Activated CD4-positive, alpha-beta T cell treated with anti-CD3 and anti-CD28 coated beads, Interleukin-2, amount 50 U/mL, for 16 hours (primary cell): ENCODE results near the gene SLC9B1.

Experiments used
- DNase-seq: peaks from one replicate; pipeline ENCODE4 v3.0.0-alpha.2; 2020

SLC9B1 gene, protein sequence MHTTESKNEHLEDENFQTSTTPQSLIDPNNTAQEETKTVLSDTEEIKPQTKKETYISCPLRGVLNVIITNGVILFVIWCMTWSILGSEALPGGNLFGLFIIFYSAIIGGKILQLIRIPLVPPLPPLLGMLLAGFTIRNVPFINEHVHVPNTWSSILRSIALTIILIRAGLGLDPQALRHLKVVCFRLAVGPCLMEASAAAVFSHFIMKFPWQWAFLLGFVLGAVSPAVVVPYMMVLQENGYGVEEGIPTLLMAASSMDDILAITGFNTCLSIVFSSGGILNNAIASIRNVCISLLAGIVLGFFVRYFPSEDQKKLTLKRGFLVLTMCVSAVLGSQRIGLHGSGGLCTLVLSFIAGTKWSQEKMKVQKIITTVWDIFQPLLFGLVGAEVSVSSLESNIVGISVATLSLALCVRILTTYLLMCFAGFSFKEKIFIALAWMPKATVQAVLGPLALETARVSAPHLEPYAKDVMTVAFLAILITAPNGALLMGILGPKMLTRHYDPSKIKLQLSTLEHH

DNA sequence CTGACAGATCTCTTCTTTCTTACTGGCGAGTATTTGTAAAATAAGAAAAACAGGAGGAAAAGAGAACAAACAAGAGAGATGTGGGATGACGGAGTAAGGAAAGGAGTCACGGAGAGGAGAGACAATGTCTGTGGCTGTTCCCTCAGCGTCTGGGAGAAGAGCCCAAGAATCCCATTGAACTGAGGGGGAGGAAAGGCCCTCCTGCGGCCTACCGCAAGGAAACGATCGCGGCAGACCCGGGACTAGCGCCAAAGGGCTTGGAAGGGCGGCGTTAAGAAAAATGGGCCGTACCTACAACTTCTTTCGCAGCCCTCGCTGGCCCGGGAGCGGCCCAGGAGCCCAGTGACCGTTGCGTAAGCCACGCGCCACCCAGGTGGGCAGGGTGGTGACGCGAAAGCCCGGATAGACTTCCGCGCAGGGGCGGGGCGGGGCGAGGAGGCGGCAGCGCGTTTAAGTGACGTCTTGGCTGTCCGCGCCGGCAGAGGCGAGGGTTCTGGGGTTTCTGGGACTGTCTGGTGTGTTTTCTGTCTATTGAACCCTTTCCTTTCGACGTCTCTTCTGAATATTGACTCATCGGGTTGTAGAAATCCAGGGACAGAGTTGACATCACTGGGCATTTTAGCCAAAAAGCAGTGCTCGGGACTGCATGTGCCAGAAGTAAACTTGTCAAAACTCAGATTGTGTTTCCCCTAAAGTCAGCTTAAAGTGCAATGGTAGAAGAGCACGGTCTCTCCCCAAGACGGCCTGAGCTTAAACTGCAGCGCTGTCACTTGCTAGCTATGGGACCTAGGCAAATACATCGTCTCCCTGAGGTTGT, at the start of gene SLC9B1:
SLC9B1 (minus strand) TSS at position 398 of the 817 bp plus-strand sequence. CDS start 27,994 bp downstream, outside the sequence.
- peak; percentile 95 for DNase-seq

DNA sequence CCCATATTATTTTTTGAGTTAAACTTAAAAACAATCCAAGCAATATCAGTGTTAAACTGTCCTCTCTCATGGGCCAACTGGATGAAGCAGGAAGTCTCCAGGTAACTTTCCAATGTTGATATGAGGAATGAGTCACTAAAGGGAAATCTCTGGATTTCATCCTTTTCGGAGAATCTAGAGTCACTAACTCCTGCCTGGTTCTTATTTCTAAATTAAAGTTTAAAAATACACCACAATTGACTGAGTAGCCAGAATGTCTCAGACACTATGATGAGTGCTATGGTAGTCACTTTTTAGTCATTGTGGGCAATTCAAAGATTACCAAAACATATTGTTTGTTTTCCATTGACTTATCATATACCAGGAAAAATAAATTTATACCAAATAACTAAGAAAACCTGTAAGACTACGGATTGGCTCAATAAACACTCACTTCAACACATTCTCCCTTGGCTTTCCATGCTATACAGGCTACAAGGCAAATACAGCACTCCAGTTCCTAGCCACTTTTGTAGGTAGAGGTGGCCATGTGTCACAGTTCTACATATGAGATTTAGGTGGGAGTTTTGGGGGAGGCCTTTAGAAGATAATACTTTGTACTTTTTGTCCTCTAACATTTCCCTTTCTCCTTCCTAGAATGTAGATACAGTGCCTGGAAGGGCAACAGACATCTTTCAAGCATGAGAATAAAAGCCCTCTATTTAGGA, 48.5 kb upstream of the SLC9B1 start:
- no peak for DNase-seq

DNA sequence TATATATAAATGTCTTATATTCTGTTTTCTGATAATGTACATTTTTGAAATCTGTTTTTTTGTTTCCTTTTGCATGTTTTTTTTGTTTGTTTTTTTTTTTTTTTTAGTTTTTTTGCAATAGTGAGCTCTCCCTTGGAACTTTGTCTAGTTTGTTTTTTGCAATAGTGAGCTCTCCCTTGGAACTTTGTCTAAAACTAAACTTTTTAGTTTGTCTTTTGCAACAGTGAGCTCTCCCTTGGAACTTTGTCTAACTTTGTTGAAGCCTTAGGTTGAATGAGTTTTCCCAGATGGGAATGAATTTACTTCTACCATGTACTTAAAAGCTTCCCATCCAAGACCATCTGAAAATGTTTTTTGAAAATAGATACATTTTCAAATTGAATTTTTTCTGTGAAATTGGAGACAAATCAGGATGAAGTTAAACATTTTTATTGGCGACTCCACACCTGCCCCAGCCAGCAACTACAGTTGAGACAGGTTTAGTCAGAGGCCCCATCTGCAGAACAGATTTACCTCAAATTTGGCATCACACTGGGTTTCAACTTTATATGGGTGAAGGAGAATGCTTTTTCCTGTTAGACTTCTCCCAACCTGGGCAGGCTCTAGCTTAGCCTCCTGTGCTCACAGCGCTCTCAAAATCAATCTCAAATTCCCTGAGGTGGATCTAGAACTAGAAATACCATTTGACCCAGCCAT, 41.1 kb upstream of the SLC9B1 start:
- no peak for DNase-seq

DNA sequence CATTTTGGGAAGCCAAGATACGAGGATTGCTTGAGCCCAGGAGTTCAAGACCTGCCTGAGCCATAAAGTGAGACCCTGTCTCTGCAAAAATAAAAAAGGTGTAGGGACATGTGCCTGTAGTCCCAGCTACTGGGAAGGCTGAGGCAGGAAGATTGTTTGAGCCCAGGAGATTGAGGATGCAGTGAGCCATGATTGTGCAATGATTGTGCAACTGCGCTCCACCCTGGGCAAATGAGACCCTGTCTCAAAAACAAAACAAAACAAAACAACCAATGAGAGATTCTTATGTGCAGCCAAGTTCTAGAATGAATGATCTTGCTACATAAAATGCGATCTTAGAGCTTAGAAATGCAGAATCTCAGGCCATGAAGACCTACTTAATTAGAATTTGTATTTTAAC, 34.5 kb upstream of the SLC9B1 start:
- DNase-seq, result no peak

DNA sequence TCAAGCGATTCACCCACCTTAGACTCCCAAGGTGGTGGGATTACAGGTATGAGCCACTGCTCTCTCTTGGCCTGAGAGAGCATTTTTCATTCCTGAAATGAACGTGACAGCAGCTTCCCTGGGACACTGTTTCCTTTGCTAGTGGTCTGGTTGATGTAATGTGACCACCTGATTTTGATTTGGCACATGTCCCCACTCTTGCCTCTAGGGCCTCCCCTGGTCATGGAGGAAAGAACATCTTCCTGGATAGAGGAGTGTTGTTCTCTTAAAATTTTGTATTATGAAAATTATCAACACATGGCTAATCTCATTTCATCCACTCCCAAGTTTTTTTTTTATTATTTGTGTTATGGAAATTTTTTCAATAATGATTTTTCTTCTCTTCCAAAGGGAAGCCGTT, 33.3 kb upstream of the SLC9B1 start:
- DNase-seq, result no peak

DNA sequence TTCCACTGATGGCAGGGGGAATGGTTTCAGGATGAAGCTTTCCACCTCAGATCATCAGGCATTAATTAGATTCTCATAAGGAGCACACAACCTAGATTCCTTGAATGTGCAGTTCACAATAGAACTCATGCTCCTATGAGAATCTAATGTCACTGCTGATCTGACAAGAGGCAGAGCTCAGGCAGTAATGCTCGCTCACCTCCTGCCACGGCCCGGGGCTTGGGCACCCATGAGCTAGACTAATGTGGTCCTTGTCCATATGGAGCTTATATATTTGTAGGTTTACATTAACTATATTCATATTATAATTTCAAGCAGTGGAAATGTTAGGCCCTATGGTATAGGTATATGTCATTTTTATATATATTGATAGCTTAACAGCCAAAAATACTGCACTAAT, 32.6 kb upstream of the SLC9B1 start:
- DNase-seq, result no peak

DNA sequence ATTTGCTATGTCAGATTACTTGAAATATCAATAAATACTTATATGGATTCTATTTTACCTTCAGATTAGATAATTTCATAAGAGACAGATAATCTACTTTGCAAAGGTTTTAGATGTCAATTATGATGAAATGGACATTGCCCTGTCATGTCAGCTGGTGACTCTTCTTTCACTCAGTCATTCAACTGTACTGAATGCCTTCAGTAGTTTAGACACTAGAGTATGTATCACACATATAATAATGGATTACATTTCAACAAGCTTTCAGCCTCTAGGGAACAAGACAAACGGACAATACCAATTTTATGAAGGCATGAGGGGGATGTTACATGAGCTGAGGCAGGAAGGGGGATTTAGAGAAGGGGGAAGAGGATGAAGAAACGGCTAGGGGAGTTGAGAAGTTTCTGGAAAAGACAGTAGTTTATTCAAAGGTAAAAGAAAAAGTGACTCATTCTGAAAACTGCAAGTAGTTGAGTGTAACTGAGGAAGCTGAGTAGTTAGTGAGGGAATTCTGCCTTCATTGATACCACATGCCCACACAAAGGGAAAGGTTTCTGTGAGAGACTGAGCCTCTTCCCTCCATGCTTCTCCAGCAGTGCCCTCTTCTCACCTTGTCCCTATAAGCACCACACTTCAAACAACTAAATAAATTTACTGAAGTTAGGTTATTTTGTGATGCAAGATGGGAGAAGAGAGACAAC, 31.4 kb upstream of the SLC9B1 start:
- no peak for DNase-seq

DNA sequence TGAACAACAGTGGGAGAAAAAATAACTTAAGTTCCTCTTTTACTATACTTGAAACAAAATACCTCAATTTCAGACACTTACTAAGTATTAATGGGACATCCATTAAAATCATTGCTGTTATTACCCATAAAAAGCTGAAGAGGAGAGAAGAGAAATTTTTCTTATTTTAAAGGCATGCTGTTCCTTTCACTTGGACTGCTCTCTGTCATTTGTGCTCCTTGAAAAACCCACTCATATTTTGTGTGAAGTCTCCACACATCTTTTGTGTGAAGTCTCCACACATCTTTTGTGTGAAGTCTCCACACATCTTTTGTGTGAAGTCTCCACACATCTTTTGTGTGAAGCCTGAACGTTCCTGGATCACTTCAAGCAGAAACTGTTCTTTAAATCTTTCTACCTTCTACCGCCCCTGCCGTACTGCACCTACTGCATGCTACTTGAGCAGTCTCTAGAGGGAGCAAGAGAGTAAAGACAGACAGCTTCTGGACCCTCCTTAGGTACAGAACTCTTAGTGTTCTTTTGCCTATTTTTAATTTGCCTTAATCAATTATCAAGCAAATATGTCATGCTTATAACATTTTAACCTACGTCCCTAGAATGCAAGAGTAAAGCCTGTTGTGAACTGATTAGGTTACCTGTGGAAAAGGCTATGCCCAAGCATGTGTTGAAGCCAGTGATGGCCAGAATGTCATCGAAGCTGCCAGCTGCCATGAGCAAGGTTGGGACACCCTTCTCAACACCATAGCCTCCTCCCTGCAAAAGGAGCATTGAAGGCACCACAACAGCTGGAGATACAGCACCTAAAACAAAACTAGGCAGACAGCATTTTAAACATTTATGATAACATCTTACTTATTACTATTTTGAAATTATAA, 27.1 kb upstream of the SLC9B1 start:
- DNase-seq, result peak; percentile 46

DNA sequence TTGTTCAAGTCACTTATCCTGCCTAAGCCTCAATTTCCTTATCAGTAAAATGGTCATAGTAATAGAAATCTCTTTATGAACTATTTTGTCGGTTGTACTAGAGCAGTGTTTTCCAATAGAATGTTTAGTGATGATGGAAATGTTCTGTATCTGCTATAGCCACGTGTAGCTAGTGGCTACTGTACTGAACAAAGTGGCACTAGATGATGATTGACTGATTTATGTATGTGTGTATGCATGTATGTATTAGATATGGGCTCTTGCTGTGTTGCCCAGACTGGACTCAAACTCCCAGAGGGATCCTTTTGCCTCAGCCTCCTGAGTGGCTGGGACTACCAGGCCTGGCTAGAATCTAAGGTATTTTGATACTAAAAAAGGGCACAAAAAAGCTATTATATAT, 24.7 kb upstream of the SLC9B1 start:
- DNase-seq, result no peak

DNA sequence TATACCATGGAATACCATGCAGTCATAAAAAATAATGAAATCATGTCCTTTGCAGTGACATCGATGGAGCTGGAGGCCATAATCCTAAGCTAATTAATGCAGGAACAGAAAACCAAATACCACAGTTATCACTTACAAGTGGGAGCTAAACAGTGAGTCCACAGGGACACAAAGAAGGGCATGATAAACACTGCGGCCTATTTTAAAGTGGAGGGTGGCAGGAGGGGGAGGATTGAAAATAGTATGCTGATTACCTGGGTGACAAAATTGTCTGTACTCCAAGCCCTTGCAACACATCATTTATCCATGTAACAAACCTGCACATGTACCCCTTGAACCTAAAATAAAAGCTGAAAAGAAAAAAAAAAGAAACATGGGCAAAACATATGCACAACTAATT, 16.7 kb upstream of the SLC9B1 start:
- DNase-seq, result no peak

DNA sequence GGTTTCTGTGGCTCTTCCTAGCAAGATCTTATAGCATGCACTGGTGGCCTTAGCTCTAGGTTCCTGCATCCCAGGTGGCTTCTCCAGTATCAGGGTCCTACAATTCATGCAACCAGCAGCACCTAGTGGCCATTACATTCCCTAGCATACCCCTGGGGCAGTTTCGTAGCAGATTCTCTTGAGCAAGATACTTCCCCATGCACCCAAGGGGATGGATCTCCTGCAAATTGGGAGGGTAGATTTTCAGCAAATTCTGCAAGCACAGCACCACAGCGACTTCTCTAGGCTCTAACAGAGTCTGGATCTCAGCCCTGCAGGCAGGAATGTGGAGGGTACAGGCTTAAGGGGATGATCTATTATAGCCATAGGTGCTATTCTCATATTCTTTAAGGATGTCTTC, 13.1 kb upstream of the SLC9B1 start:
- no peak for DNase-seq

DNA sequence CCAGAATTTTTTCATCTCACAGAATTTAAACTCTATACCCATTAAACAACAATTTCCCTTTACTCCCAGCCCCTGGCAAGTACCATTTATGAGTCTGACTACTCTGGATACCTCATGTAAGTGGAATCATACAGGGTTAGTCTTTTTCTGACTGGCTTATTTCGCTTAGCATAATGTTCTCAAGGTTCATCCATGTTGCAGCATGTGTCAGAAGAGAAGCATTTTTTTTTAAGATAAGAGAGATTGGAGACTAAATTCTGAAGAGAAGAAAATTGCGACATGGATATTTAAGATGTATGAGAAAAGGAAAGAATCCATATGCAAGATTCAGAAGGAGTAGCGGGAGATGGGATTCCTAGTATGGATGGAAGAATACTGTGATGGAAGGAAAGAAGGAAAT, 11.3 kb upstream of the SLC9B1 start:
- DNase-seq, result no peak

DNA sequence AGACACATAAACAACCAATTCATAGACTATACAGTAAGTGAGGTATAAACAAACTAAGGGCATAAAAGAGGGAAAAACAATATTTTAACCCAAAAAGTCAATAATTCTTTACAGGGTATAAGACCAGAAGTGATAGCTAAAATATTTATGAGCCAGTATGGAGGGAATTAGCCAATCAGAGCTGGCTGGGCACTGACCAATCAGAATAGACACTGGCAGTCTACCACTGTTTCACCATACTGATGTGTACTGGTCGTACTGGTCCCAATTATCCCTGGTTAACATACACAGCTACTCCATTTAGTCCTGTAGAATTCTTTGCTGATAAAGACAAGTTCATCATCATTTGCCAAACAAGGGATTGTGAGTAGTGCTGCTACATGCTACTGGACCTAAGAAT, 9.8 kb upstream of the SLC9B1 start:
- DNase-seq, result no peak

DNA sequence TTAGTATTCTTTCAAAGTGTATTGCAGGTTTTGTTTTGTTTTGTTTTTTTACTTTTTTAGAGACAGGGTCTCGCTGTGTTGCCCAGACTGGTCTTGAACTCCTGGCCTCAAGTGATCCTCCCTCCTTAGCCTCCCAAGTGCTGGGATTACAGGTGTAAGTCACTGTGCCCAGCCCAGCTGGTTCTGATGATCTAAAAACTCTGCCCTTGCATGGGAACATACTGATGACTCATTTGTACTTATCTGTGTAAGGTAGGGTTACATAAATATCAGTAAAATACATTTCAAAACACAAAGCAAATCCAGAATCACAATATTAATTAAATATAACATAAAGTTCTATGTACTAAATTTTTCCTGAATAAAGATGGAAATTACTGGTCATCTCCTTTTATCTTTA, 7.4 kb upstream of the SLC9B1 start:
- no peak for DNase-seq

DNA sequence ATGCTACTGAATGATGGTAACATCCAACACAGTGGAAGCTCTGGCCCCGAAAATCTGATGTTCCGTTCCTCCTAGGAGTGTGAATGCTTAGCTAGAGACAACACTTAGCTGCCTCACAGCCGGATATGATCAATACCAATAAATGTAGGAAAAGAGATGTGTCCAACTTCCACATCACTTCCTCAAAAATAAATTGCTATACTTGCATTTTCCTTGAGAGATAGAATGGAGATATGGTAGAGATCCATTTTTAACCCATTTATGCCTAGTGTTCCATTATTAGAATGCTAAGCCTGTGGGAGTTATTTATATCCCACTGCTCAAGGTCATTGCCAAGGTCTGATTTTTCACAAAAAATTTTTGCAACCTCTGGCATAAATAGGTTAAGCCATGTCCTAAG, 5.5 kb upstream of the SLC9B1 start:
- DNase-seq, result no peak

DNA sequence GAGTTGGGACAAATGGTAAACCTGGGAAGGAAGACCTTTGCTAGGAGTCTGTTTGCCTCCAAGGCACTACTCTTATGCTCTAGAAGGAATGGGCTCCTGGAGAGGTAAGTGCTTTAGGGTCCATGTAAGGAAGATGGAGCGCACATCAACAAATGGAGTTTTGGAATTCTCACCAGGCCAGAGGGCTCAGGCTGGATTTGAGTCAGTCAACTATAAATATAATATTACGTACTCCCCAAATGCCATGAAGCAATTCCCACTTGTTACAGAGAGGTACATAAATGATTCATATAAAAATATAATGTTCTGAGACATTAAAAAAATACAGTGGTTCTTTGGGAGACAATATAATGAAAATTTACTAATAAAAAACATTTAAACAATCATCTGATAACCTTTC, 1.6 kb upstream of the SLC9B1 start:
- no peak for DNase-seq

DNA sequence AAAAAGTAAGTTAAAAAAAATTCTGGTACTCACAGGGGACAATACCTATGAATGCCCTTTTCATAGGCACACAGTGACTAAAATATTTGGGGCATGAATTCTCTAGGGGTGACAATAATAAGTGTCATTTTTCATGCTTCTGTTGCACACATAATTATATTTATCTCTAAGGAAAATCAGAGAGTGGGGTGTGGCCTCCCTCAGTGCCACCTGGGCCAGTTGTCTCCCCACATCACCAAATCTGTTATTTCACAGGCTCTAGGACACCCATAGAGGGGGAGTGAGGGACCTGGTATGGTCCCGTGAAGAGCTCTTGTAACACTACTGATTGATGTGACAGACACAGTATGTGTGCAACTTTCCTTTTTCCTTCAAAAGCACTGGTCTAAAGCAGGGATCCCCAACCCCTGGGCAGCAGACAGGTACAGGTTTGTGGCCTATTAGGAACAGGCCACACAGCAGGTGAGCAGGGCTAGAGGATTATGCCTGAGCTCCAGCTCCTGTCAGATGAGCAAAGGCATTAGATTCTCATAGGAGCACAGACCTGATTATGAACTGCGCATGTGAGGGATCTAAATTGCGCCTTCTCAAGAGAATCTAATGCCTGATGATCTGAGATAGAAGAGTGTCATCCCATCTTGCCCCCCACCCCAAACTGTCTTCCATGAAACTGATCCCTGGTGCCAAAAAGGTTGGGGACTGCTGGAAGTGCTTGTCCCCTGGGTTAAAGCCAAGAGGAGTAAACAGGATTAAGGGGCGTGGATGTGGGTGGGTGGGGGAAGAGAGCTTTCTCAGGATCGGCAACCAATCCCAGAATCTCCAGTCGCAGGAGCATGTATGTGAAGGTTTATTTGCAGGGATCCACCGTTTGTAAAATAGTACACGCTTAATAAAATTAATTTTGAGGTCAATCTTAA, 856 bp downstream of the SLC9B1 start:
- no peak for DNase-seq

DNA sequence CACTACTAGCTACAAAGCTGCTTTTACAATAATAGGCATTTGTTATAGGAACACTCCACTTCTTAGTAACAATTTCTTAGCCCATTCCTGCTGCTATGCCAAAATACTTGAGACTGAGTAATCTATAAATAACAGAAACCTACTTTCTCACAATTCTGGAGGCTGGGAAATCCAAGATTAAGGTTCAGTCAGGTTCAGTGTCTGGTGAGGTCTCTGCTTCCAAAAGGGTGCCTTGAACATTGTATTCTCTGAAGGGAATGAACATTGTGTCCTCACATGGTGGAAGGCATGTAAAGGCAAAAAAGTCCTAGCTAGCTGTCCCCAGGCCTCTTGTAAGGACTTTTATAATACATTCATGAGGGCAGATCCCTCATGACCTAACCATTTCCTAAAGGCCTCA, 7.0 kb downstream of the SLC9B1 start:
- DNase-seq, result no peak

DNA sequence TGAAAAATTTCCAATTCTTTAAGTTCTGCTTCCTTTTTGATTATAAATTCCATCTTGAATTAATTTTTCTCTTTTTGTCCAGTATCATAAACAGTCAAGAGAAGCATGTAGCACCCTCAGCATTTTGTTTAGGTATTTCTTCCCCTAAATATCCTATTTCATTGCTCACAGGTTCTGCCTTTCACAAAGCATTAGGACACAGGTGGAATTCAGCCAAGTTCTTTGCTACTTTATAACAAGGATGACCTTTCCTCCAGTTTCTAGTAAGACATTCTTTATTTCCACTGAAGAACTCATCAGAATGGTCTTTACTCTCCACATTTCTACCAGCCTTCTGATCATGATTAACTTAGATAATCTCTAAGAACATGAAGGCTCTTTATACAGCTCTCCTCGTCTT, 7.4 kb downstream of the SLC9B1 start:
- no peak for DNase-seq
